Inferior parietal cortex (tissue), 1 donor: ENCODE results near the gene PSMA7.

Experiments used
- DNase-seq: peaks from one replicate; pipeline ENCODE4 v3.0.0-alpha.2; 2016; ENCODE audit errors: extremely low spot score

PSMA7 gene

GRCh38 chr20:62088258-62089127 is 54.7 kb downstream of the PSMA7 start:
- DNase-seq: no peak

GRCh38 chr20:62087632-62088031 is 55.6 kb downstream of the PSMA7 start:
- DNase-seq: no peak

- no peak for DNase-seq
Observed at GRCh38 chr20:62087227-62087626, 56.0 kb downstream of the PSMA7 start.
